ENCODE measurements around the gene PEDS1. TPM values are rescaled to one million over a fixed set of nuclear protein-coding genes. Genes with fewer than 3 reads are reported as not detected.
"Not testable (repeated sequence)": the region's sequence is repeated elsewhere in the genome, so short reads cannot be mapped to it uniquely, and the experiment has no call there.

The PEDS1 gene
- total RNA-seq, 1 donor, result 19.9 TPM

DNA sequence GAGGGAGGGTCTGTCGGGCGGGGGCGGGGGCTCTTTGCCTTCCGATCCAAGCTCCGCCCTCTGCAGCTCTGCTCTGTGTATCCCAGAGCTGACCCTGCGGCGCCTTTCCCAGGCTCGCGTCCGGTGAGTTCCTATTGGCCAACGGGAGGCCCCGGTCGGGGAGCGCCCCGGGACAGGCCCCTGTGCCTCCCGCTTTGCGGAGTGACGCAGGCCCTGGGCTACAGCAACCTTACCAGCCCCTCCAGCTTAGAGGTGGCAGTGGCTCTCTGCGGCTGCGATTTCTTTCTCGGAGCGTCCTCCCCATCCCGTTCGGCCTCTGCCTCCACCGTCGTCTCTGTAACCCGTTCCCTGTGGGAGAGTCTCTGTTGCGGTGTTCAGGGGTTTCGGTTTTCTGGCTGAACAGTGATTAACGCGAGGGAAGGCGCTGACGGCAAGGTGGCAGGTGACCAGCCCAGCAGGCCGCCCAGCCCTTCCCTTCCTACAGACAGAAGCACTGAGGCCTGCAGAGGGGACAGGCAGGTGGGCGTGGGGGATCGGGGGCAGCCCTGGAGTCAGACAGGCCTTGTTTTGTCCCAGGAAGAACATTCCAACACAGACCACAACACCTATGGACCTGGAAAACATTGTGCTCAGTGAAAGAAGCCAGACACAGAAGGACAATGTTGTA is 19.0 kb upstream of the PEDS1 start:
- peak; percentile 54 for DNase-seq (ENCODE audit: low read depth)
- H3K4me3 ChIP-seq (ENCODE audit: low read depth, low read length), result peak overlapping the region; percentile 60
- TF ChIP-seq, protein P1, sequence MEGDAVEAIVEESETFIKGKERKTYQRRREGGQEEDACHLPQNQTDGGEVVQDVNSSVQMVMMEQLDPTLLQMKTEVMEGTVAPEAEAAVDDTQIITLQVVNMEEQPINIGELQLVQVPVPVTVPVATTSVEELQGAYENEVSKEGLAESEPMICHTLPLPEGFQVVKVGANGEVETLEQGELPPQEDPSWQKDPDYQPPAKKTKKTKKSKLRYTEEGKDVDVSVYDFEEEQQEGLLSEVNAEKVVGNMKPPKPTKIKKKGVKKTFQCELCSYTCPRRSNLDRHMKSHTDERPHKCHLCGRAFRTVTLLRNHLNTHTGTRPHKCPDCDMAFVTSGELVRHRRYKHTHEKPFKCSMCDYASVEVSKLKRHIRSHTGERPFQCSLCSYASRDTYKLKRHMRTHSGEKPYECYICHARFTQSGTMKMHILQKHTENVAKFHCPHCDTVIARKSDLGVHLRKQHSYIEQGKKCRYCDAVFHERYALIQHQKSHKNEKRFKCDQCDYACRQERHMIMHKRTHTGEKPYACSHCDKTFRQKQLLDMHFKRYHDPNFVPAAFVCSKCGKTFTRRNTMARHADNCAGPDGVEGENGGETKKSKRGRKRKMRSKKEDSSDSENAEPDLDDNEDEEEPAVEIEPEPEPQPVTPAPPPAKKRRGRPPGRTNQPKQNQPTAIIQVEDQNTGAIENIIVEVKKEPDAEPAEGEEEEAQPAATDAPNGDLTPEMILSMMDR (IDR thresholded peaks at IDR 0.05; ENCODE audit: insufficient read depth, low read length), result no peak

DNA sequence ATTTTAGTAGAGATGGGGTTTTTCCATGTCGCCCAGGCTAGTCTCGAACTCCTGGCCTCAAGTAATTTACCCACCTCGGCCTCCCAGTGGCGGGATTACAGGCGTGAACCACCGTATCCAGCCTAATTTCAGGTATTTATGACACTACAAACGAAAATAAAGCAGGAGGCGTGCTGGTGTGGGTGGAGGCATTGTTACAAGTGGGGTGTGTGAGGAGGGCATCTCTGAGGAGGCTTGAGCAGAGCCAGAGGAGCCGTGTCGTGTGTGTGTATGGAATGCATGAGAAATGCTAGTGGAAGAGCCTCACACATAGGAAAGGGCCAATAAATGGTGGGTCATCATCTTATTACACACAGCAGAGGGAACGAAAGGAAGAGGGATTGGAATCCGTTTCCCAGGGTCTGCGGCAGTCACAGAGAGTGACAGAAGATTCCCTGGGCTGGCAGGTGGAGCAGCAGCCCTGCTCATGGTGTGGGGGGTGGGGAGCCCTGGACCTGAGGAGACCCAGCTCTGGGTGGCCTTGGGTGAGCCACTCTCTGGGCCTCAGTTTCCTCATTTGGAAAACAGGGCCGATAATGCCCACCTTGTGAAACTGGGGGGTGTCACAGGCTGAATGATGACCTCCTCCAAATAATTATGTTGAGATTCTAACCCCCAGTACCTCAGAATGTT is 17.2 kb upstream of the PEDS1 start:
- H3K4me3 ChIP-seq (ENCODE audit: low read depth, low read length), result no peak overlapping the region
- TF ChIP-seq, protein P1 (IDR thresholded peaks at IDR 0.05; ENCODE audit: insufficient read depth, low read length), result no peak
- no peak for DNase-seq (ENCODE audit: low read depth)

DNA sequence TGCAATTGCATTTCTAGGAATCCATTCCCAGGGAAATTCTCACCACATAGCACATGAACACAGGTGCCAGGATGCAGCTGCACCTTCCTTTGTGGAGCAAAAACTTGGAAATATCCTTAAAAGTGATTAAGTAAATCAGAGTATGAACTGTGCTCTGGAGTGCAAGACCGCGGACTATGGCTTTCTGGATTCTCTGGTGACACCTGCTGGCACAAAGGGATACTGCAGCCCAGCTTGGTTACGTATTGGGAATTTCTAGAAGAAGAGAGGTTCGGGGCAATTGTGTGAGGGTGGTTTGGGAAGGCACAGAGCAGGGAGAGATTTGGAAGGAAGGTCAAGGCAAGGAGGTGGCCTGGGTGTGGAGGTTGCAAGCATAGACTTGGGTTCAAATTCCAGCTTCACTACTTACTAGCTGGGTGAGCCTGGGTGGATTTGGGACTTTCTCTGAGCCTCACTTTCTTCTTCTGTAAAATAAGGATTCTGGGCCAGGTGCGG is 15.9 kb upstream of the PEDS1 start:
- TF ChIP-seq, protein P1 (IDR thresholded peaks at IDR 0.05; ENCODE audit: insufficient read depth, low read length), result peak; percentile 99
- no peak overlapping the region for H3K4me3 ChIP-seq (ENCODE audit: low read depth, low read length)
- DNase-seq (ENCODE audit: low read depth), result peak; percentile 87

DNA sequence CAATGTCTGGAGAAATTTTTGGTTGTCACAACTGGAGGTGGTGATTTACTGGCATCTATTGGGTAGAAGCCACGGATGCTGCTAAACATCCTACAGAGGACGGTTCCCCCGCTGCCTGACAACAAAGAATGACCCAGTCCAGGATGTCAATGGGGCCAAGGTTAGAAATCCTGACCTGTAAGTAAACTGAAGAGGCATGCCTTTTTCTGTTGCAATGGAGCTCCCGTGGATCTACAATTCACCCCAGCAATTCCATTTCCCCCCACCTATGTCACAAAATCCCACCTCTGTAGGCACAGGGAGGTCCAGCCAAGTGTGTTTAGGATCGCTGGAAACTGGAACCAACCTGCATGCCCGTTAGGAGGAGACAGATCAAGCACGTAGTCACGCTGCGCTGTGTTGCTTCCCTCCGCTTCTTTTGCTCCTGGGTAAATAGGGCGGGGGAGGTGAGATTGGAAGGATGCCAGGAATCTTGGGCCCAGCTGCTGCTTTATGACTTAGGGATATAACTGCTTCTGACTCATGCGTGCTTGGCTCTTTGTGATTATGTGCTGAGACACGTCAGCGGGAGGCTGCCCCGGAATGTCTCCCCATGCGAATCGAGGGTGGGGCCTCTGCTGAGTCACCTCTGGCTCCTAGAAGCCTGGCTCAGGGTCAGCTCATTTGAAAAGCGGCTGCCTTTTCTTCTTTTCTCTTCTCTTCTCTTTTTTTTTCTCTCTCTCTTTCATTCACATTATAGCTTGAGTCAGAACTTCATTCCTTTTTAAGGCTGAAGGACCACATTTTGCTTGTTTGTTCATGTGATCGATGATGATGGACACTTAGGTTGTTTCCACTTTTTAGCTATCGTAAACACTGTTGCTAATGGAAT is 12.4 kb upstream of the PEDS1 start:
- DNase-seq (ENCODE audit: low read depth), result peak; percentile 100
- TF ChIP-seq, protein P1 (IDR thresholded peaks at IDR 0.05; ENCODE audit: insufficient read depth, low read length), result no peak
- H3K4me3 ChIP-seq (ENCODE audit: low read depth, low read length), result peak overlapping the region; percentile 67

DNA sequence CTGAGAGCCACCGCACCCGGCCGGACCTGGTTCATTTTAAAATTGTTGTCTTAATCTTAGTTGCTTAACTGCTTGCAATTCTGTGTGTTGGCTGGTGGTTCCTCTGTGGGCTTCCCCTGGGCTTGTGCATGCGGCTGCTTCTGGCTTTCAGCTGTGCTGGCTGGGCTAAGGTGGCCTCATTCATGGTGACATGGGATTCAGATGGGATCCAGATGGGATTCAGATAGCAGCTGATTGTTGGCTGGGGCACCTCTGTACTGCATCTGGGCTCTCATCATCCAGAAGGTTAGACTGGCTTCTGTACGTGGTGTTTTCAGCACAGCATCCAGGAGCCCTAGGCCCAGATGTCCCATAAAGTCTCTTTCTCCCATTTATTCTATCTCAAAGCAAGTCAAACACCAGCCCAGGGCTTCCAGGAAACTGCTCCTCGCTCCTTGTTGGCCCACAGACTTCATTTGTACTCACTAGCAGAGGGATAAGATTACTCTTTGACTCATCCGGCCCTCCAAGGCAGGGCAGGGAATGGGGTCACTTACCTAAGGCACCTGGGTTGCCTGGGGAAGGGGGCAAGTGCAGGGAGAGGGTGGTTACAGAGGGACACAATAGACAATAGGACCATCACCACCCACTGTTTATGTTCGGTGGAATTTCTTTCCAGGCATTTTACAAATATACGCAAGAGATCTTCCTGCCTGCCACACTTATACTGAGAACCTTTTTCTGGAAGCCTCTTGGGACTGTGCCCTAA is 10.2 kb upstream of the PEDS1 start:
- no peak overlapping the region for H3K4me3 ChIP-seq (ENCODE audit: low read depth, low read length)
- TF ChIP-seq, protein P1 (IDR thresholded peaks at IDR 0.05; ENCODE audit: insufficient read depth, low read length), result no peak
- peak; percentile 73 for DNase-seq (ENCODE audit: low read depth)

DNA sequence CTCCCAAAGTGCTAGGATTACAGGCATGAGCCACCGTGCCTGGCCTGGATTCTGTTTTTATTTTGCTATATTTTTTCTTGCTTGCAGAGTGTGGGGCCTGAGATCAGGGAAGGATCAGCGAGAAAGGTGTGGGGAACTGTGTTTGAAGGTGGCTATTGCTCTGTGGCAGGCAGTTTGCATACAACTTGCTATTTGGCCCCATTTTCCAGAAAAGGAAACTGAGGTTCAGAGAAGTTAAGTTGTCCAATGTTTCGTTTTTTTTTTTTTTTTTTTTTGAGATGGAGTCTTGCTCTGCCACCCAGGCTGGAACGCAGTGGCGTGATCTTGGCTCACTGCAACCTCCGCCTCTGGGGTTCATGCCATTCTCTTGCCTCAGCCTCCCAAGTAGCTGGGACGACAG is 8.0 kb upstream of the PEDS1 start:
- not testable (repeated sequence) for DNase-seq (ENCODE audit: low read depth); H3K4me3 ChIP-seq (ENCODE audit: low read depth, low read length)

All from fibroblast of the aortic adventitia (primary cell).